ENCODE measurements around the gene TMEM169.

GRCh38 chr2:216144857-216145256, 63.1 kb downstream of the TMEM169 start:
- TF ChIP-seq CTCF (IDR thresholded peaks at IDR 0.05; ENCODE audit: poor library complexity, severe bottlenecking) (no peak), EP300 (conservative IDR thresholded peaks at IDR 0.05; ENCODE audit: poor library complexity, severe bottlenecking) (no peak), REST (IDR thresholded peaks at IDR 0.05; ENCODE audit: borderline replicate concordance) (no peak), EZH2 (IDR thresholded peaks at IDR 0.05; ENCODE audit: borderline replicate concordance, insufficient read depth, low read length, poor library complexity, severe bottlenecking) (no peak)

Measured in neural cell (in vitro differentiated cells).